ENCODE measurements around the gene SUSD6. TPM values are rescaled to one million over a fixed set of nuclear protein-coding genes. Genes with fewer than 3 reads are reported as not detected.

Gene SUSD6
- total and polyA plus RNA-seq, 9 of the 15 experiments (the other 6 are each of a cell fraction or from before 2014, with no cell fraction given), result 2.9 to 20.7 (median 5.6) TPM

DNA sequence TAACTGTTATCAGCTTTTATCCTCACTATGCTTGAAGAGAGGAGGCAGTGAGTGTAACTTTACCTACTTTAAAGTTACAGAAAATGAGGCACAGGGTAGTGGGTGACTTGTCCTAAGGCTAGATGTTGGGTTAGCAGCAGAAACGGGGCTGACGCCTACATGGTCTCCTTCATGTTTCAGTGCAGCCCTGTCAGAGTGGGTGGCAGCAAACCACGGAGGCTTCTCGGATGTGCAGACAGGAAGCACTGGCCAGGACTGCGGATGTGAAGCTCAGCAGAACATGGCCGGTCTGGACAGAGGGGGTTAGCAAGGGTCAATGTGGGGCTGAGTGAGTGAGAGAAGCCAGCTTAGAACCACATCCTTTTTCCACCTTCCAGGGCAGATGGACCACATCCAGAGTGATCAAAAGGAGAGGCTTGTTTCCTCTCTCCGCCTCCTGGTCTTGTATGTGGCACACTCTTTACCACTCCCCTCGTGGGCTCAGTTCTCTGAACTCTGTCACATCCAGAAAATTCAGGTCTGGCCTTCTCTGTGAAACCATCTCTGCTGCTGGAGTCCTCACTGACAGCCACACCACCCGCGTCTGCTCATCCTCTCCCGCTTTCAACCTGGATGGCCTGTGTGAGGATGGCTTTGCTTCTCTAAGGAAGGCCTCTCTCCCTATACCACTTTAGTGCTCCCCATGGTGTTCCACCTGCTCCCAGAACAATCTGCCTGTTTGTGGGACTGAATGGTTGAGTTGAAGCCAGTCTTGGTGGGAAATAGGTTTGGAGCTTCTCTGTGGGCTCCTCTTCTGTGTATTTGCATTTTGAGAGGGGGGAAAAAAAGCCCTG lies 14.1 kb downstream of the SUSD6 start (continued):
- TF ChIP-seq, protein P1, sequence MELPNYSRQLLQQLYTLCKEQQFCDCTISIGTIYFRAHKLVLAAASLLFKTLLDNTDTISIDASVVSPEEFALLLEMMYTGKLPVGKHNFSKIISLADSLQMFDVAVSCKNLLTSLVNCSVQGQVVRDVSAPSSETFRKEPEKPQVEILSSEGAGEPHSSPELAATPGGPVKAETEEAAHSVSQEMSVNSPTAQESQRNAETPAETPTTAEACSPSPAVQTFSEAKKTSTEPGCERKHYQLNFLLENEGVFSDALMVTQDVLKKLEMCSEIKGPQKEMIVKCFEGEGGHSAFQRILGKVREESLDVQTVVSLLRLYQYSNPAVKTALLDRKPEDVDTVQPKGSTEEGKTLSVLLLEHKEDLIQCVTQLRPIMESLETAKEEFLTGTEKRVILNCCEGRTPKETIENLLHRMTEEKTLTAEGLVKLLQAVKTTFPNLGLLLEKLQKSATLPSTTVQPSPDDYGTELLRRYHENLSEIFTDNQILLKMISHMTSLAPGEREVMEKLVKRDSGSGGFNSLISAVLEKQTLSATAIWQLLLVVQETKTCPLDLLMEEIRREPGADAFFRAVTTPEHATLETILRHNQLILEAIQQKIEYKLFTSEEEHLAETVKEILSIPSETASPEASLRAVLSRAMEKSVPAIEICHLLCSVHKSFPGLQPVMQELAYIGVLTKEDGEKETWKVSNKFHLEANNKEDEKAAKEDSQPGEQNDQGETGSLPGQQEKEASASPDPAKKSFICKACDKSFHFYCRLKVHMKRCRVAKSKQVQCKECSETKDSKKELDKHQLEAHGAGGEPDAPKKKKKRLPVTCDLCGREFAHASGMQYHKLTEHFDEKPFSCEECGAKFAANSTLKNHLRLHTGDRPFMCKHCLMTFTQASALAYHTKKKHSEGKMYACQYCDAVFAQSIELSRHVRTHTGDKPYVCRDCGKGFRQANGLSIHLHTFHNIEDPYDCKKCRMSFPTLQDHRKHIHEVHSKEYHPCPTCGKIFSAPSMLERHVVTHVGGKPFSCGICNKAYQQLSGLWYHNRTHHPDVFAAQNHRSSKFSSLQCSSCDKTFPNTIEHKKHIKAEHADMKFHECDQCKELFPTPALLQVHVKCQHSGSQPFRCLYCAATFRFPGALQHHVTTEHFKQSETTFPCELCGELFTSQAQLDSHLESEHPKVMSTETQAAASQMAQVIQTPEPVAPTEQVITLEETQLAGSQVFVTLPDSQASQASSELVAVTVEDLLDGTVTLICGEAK (IDR thresholded peaks at IDR 0.05), result 0 out of 2 replicates have a peak, but pooled peaks have one; percentile 18
- TF ChIP-seq, protein P1 (CRISPR knock-in tag; IDR thresholded peaks at IDR 0.05), result no peak
- TF ChIP-seq ESRRA (IDR thresholded peaks at IDR 0.05; ENCODE audit: borderline replicate concordance, low read depth), result 0 out of 2 replicates have a peak, but pooled peaks have one; percentile 24
- TF ChIP-seq NEUROD1 (IDR thresholded peaks at IDR 0.05; ENCODE audit: borderline replicate concordance, low read depth, low read length, partially characterized antibody), result peak; percentile 18
- 0 out of 2 replicates have a peak, but pooled peaks have one; percentile 40 for TF ChIP-seq GABPB1 (CRISPR knock-in tag; IDR thresholded peaks at IDR 0.05)
- no peak for TF ChIP-seq ELF2 (CRISPR knock-in tag; IDR thresholded peaks at IDR 0.05)
- TF ChIP-seq KAT7 (CRISPR knock-in tag; IDR thresholded peaks at IDR 0.05; ENCODE audit: borderline replicate concordance), result 0 out of 2 replicates have a peak, but pooled peaks have one; percentile 37
- TF ChIP-seq ETV1 (tag; conservative IDR thresholded peaks at IDR 0.05; ENCODE audit: low read depth), result peak; percentile 71; the same call in 1 of the 2 replicates
- TF ChIP-seq SMAD4 (CRISPR knock-in tag; conservative IDR thresholded peaks at IDR 0.05), result peak; percentile 40
- TF ChIP-seq, protein P2, sequence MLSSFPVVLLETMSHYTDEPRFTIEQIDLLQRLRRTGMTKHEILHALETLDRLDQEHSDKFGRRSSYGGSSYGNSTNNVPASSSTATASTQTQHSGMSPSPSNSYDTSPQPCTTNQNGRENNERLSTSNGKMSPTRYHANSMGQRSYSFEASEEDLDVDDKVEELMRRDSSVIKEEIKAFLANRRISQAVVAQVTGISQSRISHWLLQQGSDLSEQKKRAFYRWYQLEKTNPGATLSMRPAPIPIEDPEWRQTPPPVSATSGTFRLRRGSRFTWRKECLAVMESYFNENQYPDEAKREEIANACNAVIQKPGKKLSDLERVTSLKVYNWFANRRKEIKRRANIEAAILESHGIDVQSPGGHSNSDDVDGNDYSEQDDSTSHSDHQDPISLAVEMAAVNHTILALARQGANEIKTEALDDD (IDR thresholded peaks at IDR 0.05), result peak; percentile 58
- TF ChIP-seq CTBP1 (IDR thresholded peaks at IDR 0.05; ENCODE audit: borderline replicate concordance), result peak; percentile 22; the same call in 1 of the 2 replicates
- peak; percentile 87 for TF ChIP-seq ZNF263 (CRISPR knock-in tag; IDR thresholded peaks at IDR 0.05; ENCODE audit: borderline replicate concordance)
- TF ChIP-seq, protein P3, sequence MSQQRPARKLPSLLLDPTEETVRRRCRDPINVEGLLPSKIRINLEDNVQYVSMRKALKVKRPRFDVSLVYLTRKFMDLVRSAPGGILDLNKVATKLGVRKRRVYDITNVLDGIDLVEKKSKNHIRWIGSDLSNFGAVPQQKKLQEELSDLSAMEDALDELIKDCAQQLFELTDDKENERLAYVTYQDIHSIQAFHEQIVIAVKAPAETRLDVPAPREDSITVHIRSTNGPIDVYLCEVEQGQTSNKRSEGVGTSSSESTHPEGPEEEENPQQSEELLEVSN (IDR thresholded peaks at IDR 0.05; ENCODE audit: borderline replicate concordance in 1 of 2, extremely low read depth in 1 of 2, insufficient read depth in 1 of 2, insufficient read length in 1 of 2, low read depth in 1 of 2, low read length in 1 of 2, poor library complexity in 1 of 2, severe bottlenecking in 1 of 2), result peak in 1 of 2 experiments; percentile 17
- TF ChIP-seq YBX1 (IDR thresholded peaks at IDR 0.05), result no peak
